GM19397 (cell line): ENCODE data around the gene FDPS.

Source experiments
- ATAC-seq: cut with Tn5 transposase; IDR thresholded peaks from one replicate; pipeline ENCODE4 v1.9.1; 2021; ENCODE audit warnings: mild to moderate bottlenecking, moderate library complexity; ENCODE audit not compliant: unreplicated experiment

FDPS gene

DNA sequence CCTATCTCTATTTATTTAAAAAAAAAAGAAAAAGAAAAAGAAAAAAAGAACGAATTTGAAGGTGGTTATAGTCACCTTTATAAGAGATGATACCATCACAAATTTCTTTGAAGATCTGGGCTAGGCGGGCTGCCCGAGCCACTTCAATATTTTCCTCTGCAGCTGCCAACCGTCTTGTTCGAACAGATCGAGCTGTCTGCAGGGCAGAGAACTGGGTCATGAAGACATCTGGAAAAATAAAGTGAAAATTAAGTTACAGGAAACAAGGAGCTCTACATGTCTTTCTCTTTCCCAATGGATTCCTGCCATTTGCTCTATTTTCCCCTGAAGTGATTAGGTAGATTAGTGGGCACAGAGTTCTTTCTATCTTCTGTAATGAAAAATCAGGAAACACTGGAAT, 44.0 kb downstream of the FDPS start:
- no peak for ATAC-seq

DNA sequence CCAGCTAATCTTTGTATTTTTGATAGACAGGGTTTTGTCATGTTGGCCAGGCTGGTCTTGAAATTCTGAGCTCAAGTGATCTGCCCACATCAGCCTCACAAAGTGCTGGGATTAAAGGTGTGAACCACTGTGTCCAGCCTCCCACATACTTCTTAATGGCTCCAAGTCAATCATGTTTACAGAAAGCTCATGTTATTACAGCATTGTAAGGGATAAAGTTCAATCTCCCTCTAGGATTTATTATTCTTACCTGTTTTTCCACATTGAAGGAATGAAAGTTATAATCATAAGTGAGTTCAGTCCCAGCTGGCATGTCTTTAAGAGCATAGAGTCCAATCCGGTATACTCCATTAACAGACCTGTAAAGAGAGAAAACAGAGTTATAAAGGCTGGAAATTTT, 51.4 kb downstream of the FDPS start:
- no peak for ATAC-seq
